Dendritic cell treated with granulocyte-macrophage colony-stimulating factor and Interleukin-4, amounts not matched to agents 40 ng/mL and 50 ng/mL, for 4 days (primary cell): Measurements from ENCODE around the gene C17orf113.
A peak's percentile ranks its signal among the peaks of the same experiment; 100 is the strongest.
"Not testable (repeated sequence)": the region's sequence is repeated elsewhere in the genome, so short reads cannot be mapped to it uniquely, and the experiment has no call there.

Source experiments
- H3K27ac Mint-ChIP-seq: one replicate; pipeline ENCODE4 v1.8.0; 2022; ENCODE audit warnings: mild to moderate bottlenecking, mixed read lengths
- H3K27me3 Mint-ChIP-seq: one replicate; pipeline ENCODE4 v1.8.0; 2022; ENCODE audit warnings: mild to moderate bottlenecking, mixed read lengths
- H3K36me3 Mint-ChIP-seq: one replicate; pipeline ENCODE4 v1.8.0; 2022; ENCODE audit warnings: low read depth, mixed read lengths
- H3K4me1 Mint-ChIP-seq: one replicate; pipeline ENCODE4 v1.8.0; 2022; ENCODE audit warnings: low read depth, mixed read lengths
- H3K4me3 Mint-ChIP-seq: one replicate; pipeline ENCODE4 v1.8.0; 2022; ENCODE audit warnings: mild to moderate bottlenecking, moderate library complexity, mixed read lengths
- H3K9me3 Mint-ChIP-seq: one replicate; pipeline ENCODE4 v1.8.0; 2022; ENCODE audit warnings: mixed read lengths
- intact Hi-C: fragments of 100-400 bp; cut with micrococcal nuclease; formaldehyde crosslinking; loops from one replicate; pipeline ENCODE4 v1.15.0; 2022

Gene C17orf113

DNA sequence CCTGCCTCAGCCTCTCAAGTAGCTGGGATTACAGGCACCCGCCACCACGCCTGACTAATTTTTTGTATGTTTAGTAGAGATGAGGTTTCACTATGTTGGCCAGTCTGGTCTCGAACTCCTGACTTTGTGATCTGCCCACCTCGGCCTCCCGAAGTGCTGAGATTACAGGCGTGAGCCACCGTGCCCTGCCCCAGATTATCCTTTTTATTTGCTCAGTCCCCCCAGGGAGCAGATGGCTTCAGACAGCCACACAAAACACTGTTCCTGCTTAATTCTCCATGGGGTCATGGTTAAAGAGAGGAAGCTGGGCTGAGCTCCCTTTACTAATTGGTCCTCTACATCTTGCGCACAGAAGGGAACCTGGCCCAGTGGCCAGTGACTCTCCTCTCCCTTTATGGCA, 29.6 kb downstream of the C17orf113 start:
- intact Hi-C loops, result loop anchor here (10.0 kb wide), 1 partner anchor 264 kb away; the partner anchor contains the start of gene STAT5A

DNA sequence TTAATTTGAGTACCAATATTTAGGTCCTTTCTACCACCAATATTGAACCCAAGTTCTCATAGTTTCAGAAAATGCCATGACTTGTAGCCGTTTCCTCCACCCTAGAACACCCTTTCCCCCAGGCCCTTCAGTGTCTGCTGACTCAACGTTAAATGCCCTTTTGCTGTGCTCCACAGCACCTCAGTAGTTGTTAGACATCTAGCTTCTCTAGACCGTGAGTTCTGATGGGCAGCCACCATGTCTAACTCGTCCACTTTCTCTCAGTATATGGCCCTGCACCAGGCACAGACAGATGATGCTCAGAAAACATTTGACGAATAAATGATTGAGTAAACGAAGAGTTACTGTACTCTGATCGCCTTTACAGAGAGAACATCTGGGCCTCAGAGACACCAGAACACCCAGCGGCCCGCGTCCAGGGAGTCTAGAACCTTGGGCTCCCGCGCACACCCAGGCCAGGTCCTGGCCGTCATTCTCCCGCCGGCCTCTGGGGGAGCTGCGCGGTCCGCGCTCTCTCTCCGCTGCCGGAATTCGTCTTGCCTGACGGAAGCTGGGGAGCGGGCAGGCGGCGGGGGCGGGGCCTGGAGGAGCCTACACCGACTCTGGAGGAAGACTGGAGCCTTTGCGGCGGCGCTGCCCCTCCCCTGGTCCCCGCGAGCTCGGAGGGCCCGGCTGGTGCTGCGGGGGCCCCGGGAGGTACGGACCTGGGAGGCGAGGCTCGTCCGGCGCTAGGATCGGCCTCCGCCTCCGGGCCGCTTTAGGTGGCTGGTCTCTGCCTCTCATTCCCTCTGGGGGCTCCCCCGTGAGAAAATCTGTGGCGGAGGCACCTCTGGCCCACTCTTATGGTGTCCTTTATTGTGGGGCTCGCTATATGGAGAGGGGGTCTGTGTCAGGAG, 30.6 kb downstream of the C17orf113 start, which contains the start of gene NKIRAS2:
Gene NKIRAS2 (plus strand): TSS at position 582 of the 896 bp plus-strand sequence. CDS start 1,488 bp downstream, outside the sequence.
- intact Hi-C loops, result loop anchor here (5.0 to 10.0 kb wide), 2 partner anchors 163 to 265 kb away; partner anchors contain the start of genes KCNH4 and STAT5A

More for the DNA sequence above, 29.6 kb downstream of the C17orf113 start:
- not testable (repeated sequence) for H3K27me3 Mint-ChIP-seq, H3K9me3 Mint-ChIP-seq
- Mint-ChIP-seq H3K4me3 (peak overlapping the region; percentile 82), H3K4me1 (peaks cover 77% of the 10 kb centered on the region), H3K36me3 (peaks cover 65% of the 10 kb centered on the region), H3K27ac (peak overlapping the region; percentile 85)

DNA sequence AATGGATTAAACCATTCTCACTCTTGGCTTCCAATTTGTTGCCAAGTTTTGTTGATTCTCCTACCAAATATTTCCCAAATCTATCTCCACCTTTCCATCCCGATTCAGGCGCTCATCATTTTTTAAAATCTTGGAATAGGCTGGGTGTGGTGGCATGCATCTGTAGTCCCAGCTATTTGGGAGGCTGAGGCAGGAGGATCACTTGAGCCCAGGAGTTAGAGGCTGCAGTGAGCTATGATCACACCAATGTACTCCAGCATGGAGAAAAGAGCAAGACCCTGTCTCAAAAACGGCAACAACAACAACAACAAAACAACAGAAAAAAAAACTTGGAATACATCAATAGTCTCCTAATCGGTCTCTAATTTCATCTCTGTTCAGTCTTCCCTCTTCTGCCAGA, 31.4 kb downstream of the C17orf113 start:
- Mint-ChIP-seq H3K36me3 (peaks cover 63% of the 10 kb centered on the region), H3K4me3 (no peak overlapping the region), H3K27ac (no peak overlapping the region), H3K4me1 (peaks cover 70% of the 10 kb centered on the region), H3K27me3 (no peaks in the 10 kb centered on the region), H3K9me3 (no peaks in the 10 kb centered on the region)
- intact Hi-C loops, result loop anchor here (5.0 kb wide), 1 partner anchor 163 kb away; the partner anchor contains the start of gene KCNH4

More for the DNA sequence above, 30.6 kb downstream of the C17orf113 start, which contains the start of gene NKIRAS2:
- Mint-ChIP-seq H3K9me3 (no peaks in the 10 kb centered on the region), H3K4me1 (peaks cover 78% of the 10 kb centered on the region), H3K4me3 (peak within 1 kb of the TSS; percentile 82), H3K36me3 (peaks cover 68% of the 10 kb centered on the region), H3K27ac (peak within 1 kb of the TSS; percentile 85), H3K27me3 (no peaks in the 10 kb centered on the region)

DNA sequence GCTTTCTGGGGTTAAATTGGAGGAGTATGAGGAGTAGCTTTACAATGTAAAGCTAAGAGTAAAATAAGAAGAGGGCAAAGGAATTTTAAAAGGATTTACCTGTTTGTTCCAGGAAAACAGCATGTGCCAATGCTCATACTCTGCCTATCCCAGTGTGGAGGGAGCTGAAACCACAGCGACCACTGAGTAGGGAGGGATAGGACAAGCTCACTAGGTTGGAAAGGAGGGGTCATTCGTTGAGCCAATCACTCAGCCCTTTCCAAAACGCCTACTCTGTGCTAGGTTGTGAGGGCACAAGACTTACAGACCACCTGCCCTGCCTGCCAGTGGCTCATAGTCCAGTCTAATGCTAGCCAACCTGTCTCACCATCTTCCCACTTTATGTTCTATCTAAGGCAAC, 32.1 kb downstream of the C17orf113 start:
- Mint-ChIP-seq H3K36me3 (peaks cover 57% of the 10 kb centered on the region), H3K4me3 (peak overlapping the region; percentile 99), H3K27ac (peak overlapping the region; percentile 99), H3K27me3 (no peaks in the 10 kb centered on the region), H3K9me3 (no peaks in the 10 kb centered on the region), H3K4me1 (peaks cover 68% of the 10 kb centered on the region)
- intact Hi-C loops, result loop anchor here (5.0 kb wide), 1 partner anchor 164 kb away; the partner anchor contains the start of gene KCNH4

DNA sequence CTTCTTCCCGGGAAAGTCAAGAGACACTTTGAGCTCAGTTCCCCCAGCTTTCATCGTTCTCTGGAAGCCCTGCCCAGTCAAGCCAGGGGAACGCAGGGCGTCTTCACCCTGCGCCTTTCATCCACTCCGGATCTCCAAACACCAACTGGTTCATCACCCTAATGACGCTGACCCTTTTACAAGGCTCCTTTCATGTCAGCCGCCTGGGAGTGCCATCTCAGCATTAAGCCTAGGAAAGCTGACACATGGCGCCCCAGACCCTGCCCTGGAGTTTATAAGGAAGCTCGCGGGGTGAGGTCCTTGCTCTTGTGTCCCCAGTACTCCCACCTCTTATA, 32.6 kb downstream of the C17orf113 start:
- H3K4me1 Mint-ChIP-seq, result peaks cover 70% of the 10 kb centered on the region
- H3K9me3 Mint-ChIP-seq, result no peaks in the 10 kb centered on the region
- H3K36me3 Mint-ChIP-seq, result peaks cover 54% of the 10 kb centered on the region
- H3K27ac Mint-ChIP-seq, result peak overlapping the region; percentile 99
- no peaks in the 10 kb centered on the region for H3K27me3 Mint-ChIP-seq
- intact Hi-C loops, result loop anchor here (2.0 to 5.0 kb wide), 2 partner anchors 51 to 164 kb away; partner anchors contain the start of genes CNP and KCNH4
- H3K4me3 Mint-ChIP-seq, result peak overlapping the region; percentile 99

DNA sequence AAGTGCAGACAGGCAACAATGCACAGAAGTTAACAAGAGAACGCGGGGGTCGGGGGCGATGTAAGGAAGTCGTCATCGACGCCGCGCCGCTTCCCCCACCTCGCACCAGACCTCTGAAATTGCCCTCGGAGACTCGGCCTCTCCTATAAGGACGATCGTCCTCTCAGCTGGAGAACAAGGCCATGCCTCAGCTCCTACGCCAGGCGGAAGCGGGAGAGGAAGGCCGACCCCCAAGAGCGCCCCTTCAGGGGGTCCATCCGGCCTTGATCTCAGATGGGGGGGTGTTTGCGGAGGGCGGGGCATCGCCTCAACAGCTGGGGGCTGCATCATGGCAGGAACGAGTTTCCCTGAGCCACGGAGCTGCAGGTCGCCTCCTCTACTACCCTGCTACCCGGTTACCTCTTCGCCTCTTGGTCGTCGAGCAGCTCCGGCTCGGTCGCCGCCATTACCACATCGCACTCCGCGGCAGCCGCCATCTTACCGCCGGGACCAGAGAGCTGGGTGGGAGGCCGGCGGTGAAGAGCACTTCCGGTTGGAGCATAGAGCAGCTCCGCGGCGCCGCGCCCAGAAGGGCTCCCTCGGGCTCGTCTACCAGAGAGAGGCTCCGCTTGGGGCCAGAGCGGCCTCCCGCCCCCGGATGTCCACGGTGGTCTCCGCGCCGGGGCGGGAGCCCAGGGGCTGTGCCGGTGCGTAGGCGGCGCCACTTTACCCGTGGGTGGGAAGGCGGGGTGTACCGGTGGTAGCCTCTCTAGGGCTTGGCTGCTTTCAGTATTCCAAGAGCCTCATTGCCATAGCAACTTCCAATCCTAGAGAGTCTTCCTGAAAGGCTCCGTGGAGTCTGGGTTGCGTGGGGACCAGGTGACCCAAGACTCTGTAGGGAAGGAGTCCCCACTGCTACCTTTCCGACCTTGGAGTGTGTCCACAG, 33.2 kb downstream of the C17orf113 start, which contains the start of gene DNAJC7:
Gene DNAJC7 (minus strand): TSS at position 499 of the 925 bp plus-strand sequence. CDS start 23 bp downstream, at position 476.
- H3K27me3 Mint-ChIP-seq, result no peaks in the 10 kb centered on the region
- peak within 1 kb of the TSS; percentile 99 for H3K27ac Mint-ChIP-seq
- H3K4me3 Mint-ChIP-seq, result peak within 1 kb of the TSS; percentile 99
- intact Hi-C loops, result loop anchor here (2.0 to 5.0 kb wide), 2 partner anchors 50 to 165 kb away; partner anchors contain the start of genes CNP and KCNH4
- peaks cover 70% of the 10 kb centered on the region for H3K4me1 Mint-ChIP-seq
- peaks cover 54% of the 10 kb centered on the region for H3K36me3 Mint-ChIP-seq
- H3K9me3 Mint-ChIP-seq, result no peaks in the 10 kb centered on the region

DNA sequence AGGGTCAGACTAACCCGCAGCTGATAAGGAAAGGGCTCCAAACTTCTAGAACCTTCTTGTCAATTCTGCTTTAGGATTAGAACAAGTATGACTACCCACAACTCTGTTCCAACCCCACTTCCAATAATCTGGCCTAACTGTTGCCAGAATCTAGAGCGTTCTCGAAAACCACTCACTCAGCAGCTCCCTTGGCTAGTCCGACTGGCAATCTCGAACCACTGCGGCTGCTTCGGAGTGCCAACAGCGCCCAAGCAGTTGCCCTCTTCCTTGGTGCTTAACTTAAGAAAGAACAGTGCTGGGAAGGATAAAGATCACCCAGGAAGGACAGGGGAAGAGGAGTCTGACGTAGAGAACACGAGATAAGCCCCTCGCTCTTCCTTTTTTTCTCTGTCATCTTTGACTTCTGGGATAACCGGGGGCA, 34.0 kb downstream of the C17orf113 start:
- Mint-ChIP-seq H3K36me3 (peaks cover 54% of the 10 kb centered on the region), H3K9me3 (no peaks in the 10 kb centered on the region), H3K4me3 (peak overlapping the region; percentile 99), H3K27ac (peak overlapping the region; percentile 99), H3K4me1 (peaks cover 70% of the 10 kb centered on the region), H3K27me3 (no peaks in the 10 kb centered on the region)
- intact Hi-C loops, result loop anchor here (2.0 to 5.0 kb wide), 2 partner anchors 50 to 166 kb away; partner anchors contain the start of genes CNP and KCNH4

DNA sequence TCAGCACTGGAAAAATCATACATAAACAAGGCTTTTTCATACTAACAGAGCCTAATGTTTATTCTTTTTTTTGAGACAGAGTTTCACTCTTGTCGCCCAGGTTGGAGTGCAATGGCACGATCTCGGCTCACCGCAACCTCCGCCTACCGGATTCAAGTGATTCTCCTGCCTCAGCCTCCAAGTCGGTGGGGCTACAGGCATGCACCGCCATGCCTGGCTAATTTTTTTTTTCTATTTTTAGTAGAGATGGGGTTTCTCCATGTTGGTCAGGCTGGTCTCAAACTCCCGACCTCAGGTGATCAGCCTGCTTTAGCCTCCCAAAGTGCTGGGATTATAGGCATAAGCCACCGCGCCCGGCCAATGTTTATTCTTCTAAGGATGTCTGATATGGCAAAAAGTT, 36.7 kb downstream of the C17orf113 start:
- H3K4me3 Mint-ChIP-seq, intact Hi-C loops, H3K27me3 Mint-ChIP-seq, H3K9me3 Mint-ChIP-seq: not testable (repeated sequence)
- peak overlapping the region; percentile 28 for H3K27ac Mint-ChIP-seq
- H3K36me3 Mint-ChIP-seq, result peaks cover 58% of the 10 kb centered on the region
- H3K4me1 Mint-ChIP-seq, result peaks cover 74% of the 10 kb centered on the region

DNA sequence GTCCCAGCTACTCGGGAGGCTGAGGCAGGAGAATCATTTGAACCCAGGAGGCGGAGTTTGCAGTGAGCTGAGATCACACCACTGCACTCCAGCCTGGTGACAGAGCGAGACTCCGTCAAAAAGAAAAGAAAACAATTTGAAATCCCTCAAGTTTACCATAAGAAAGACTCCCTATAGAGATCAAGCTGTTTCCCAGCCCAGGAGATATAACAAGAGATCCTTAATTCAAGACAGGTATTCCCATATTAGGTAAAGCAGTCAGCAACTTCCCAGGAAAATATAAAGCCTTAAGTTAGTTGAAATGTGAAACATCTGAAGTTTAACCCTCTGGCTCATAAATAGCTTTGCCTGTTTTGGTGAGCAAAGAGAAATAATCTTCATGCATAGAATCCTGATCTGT, 38.0 kb downstream of the C17orf113 start:
- Mint-ChIP-seq H3K4me1 (peaks cover 62% of the 10 kb centered on the region), H3K36me3 (peaks cover 52% of the 10 kb centered on the region), H3K27ac (peak overlapping the region; percentile 90)
- H3K9me3 Mint-ChIP-seq, H3K4me3 Mint-ChIP-seq, intact Hi-C loops, H3K27me3 Mint-ChIP-seq: not testable (repeated sequence)

DNA sequence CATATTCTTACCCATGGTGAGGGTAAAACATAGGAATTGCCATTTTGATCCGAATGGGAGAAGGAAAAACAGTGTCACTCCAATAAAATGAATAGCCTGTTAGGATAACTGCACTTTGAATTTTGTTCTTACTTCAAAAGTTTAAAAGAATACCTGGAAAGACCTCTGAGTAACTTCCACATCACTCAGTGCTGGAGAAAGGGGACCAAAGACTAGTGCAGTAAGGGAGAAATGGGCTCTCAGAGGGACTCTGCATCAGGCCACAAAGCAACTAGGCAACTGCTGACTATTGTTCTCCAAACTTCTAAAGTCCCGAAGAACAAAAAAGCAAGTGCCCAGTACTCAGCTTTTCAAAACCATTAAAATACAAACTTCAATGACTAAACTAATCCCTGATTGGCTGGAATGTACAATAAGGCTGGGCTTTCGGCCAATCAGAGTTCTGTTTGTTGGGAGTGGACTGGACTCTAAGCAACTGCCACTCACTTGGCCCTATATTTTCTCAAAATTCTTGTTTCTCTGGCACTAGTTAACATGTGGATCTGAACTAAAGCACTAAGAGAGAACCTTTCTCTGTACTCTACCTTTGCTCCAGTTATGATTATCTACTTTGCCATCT, 39.4 kb downstream of the C17orf113 start:
- intact Hi-C loops, result no loop called here
- H3K27ac Mint-ChIP-seq, result peak overlapping the region; percentile 90
- H3K27me3 Mint-ChIP-seq, result no peaks in the 10 kb centered on the region
- no peak overlapping the region for H3K4me3 Mint-ChIP-seq
- H3K4me1 Mint-ChIP-seq, result peaks cover 67% of the 10 kb centered on the region
- no peaks in the 10 kb centered on the region for H3K9me3 Mint-ChIP-seq
- peaks cover 48% of the 10 kb centered on the region for H3K36me3 Mint-ChIP-seq

DNA sequence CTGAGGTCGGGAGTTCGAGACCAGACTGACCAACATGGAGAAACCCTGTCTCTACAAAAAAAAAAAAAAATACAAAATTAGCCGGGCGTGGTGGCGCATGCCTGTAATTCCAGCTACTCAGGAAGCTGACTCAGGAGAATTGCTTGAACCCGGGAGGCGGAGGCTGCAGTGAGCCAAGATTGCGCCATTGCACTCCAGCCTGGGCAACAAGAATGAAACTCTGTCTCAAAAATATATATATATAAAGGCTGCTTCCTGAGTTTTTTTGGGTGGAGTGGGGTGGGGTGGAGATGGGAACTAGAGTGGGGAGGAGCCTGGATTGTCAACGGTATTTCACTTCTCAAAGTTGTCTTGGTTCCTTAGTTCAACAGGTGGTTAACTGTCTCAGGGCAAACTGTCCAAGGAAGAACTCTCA, 40.1 kb downstream of the C17orf113 start:
- intact Hi-C loops, H3K27me3 Mint-ChIP-seq, H3K9me3 Mint-ChIP-seq: not testable (repeated sequence)
- H3K4me1 Mint-ChIP-seq, result peaks cover 67% of the 10 kb centered on the region
- peaks cover 51% of the 10 kb centered on the region for H3K36me3 Mint-ChIP-seq
- peak overlapping the region; percentile 70 for H3K4me3 Mint-ChIP-seq
- H3K27ac Mint-ChIP-seq, result peak overlapping the region; percentile 90

DNA sequence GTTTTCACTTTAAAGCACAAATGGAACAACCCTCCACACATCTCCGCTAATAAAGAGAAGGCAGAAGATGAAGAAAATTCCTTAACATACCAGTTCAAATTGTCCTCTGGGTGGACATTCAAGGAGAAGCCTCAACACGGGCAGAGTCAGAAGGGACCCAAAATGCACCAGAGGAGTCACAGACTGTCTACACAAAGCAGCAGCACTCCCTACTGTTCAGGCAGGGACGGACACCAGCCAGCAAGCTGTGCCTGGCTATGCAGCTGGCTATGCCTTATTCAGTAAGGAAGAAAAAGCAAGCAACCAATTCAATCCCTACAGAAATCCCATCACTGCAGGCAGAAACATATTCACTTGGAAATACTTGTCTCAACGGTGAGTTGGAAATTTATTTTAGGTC, 41.2 kb downstream of the C17orf113 start:
- intact Hi-C loops, result no loop called here
- H3K9me3 Mint-ChIP-seq, result no peaks in the 10 kb centered on the region
- no peaks in the 10 kb centered on the region for H3K27me3 Mint-ChIP-seq
- no peak overlapping the region for H3K4me3 Mint-ChIP-seq
- peaks cover 43% of the 10 kb centered on the region for H3K36me3 Mint-ChIP-seq
- H3K4me1 Mint-ChIP-seq, result peaks cover 72% of the 10 kb centered on the region
- H3K27ac Mint-ChIP-seq, result peak overlapping the region; percentile 90

DNA sequence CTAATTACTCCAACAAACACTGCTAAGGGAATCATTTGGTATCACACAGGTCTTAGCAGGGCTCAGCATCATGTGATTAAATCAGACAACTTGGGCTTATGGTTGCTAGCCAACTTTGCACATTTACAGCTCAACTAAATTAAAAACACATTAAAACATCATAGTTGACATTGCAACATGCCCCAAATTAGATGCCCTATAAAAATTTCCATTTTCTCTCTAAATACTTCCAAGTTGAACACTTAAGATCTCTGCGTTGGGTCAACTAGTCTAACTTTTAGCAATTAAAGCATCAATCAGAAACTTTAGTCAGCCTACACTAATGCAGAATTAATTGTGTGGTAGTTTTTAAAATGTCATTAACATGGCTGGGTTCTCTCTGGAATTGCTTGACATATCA, 45.2 kb downstream of the C17orf113 start:
- Mint-ChIP-seq H3K36me3 (peaks cover 60% of the 10 kb centered on the region), H3K27ac (no peak overlapping the region), H3K4me1 (peaks cover 62% of the 10 kb centered on the region), H3K27me3 (no peaks in the 10 kb centered on the region), H3K4me3 (no peak overlapping the region), H3K9me3 (no peaks in the 10 kb centered on the region)
- intact Hi-C loops, result no loop called here
